22Rv1 (cell line): ENCODE measurements around the gene RNF213.

Source experiments
- H3K27ac ChIP-seq: fragments of 450-650 bp; 2 replicates; pipeline ENCODE4 v1.5.1; 2017
- ZFX ChIP-seq: fragments of 450-650 bp; IDR thresholded peaks from 2 replicates; pipeline ENCODE4 v1.6.1; 2017; ENCODE audit warnings: antibody characterized with exemption, borderline replicate concordance
- TF ChIP-seq, protein P1 (sequence below): fragments of 450-650 bp; IDR thresholded peaks from 2 replicates; pipeline ENCODE4 v1.5.1; 2017; ENCODE audit warnings: mild to moderate bottlenecking

RNF213 gene

DNA sequence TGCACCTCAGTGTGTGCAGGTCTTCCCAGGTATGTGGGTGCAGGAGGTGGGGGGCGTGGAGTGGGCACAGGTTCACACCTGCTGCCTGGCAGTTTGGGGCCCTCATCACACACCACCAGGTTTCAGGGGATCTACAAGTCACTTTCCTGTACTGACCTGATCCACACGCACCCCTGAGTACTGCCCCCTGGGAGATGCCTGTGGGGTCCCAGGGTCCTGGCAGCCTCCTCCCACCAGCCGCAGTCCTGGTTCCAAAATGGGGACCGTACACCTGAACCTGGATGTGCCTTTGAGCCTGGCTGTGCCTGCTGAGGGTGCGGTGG lies 25.9 kb downstream of the RNF213 start:
- TF ChIP-seq, protein P1, sequence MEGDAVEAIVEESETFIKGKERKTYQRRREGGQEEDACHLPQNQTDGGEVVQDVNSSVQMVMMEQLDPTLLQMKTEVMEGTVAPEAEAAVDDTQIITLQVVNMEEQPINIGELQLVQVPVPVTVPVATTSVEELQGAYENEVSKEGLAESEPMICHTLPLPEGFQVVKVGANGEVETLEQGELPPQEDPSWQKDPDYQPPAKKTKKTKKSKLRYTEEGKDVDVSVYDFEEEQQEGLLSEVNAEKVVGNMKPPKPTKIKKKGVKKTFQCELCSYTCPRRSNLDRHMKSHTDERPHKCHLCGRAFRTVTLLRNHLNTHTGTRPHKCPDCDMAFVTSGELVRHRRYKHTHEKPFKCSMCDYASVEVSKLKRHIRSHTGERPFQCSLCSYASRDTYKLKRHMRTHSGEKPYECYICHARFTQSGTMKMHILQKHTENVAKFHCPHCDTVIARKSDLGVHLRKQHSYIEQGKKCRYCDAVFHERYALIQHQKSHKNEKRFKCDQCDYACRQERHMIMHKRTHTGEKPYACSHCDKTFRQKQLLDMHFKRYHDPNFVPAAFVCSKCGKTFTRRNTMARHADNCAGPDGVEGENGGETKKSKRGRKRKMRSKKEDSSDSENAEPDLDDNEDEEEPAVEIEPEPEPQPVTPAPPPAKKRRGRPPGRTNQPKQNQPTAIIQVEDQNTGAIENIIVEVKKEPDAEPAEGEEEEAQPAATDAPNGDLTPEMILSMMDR: no peak
- TF ChIP-seq ZFX: no peak
- no peak overlapping the region for H3K27ac ChIP-seq

DNA sequence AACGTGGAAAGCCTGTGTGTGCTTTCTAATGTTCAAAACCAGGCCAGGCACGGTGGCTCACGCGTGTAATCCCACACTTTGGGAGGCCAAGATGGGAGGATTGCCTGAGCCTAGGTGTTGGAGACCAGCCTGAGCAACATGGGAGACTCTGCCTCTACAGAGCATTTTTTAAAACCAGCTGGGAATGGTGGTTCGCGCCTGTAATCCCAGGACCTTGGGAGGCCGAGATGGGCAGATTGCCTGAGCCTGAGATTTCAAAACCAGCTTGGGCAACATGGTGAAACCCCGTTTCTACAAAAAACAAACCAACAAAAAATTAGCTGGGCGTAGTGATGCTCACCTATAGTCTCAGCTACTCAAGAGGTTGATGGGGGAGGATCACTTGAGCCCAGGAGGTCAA lies 26.4 kb downstream of the RNF213 start:
- TF ChIP-seq ZFX: no peak
- TF ChIP-seq, protein P1: no peak

DNA sequence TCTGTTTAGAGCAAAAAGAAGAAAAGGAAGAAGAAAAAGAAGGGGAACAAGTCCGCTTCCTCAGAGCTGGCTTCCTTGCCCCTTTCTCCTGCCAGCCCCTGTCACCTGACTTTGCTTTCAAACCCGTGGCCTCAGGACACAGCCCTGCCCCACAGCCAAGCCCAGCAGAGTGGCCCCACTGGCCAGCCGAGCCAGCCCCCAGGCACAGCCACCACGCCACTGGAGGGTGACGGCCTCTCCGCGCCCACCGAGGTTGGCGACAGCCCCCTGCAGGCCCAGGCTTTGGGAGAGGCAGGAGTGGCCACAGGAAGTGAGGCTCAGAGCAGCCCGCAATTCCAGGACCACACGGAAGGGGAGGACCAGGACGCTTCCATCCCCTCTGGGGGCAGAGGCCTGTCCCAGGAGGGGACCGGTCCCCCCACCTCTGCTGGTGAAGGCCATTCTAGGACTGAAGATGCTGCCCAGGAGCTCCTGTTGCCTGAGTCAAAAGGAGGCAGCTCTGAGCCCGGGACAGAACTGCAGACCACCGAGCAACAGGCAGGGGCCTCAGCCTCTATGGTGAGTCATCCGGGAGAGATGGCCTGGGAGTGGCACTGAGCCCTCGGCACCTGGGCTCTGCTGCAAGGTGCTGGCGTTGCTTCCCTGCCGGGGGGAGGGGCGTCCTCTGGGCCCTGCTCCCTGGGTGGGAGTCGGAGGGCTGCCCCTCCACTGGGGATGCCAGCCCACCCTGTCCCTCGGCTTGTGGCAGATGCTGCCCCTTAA lies 27.3 kb downstream of the RNF213 start:
- TF ChIP-seq ZFX: no peak
- TF ChIP-seq, protein P1: no peak

More for the DNA sequence above, 26.4 kb downstream of the RNF213 start:
- no peak overlapping the region for H3K27ac ChIP-seq

DNA sequence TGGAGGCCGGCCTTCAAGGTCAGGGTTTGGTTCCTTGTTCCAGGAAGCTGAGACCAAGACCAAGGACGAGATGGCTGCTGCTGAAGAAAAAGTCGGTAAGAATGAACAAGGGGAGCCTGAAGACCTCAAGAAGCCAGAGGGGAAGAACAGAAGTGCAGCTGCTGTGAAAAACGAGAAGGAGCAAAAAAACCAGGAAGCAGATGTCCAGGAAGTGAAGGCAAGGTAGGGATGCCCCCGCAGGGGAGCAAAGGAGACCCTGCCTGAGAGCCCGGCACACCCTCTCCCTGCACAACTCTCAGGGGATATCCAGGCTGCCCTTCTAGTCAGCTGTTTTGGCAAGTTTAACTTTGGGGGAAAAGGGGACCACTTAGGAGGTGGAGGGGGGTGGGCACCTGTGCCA lies 29.0 kb downstream of the RNF213 start:
- TF ChIP-seq, protein P1: no peak
- no peak for TF ChIP-seq ZFX
- no peak overlapping the region for H3K27ac ChIP-seq

More for the DNA sequence above, 27.3 kb downstream of the RNF213 start:
- no peak overlapping the region for H3K27ac ChIP-seq

DNA sequence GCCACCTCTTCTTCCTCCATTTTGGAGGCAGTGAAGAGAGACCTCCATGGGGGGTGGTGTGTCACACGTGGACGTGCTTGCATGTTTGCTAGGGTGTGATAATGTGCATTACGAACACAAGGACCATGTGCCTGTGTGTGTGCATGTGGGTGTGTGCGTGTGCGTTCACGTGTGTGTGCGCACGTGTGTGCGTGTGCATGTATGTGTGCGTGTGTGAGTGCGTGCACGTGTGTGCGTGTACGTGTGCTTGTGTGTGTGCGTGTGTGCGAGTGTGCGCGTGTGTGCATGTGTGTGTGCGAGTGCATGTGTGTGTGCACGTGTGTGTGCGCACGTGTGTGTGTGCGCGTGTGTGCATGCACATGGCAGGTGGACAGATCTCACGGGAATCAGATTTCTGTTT lies 29.5 kb downstream of the RNF213 start:
- H3K27ac ChIP-seq: no peak overlapping the region
- TF ChIP-seq, protein P1: no peak
- no peak for TF ChIP-seq ZFX

DNA sequence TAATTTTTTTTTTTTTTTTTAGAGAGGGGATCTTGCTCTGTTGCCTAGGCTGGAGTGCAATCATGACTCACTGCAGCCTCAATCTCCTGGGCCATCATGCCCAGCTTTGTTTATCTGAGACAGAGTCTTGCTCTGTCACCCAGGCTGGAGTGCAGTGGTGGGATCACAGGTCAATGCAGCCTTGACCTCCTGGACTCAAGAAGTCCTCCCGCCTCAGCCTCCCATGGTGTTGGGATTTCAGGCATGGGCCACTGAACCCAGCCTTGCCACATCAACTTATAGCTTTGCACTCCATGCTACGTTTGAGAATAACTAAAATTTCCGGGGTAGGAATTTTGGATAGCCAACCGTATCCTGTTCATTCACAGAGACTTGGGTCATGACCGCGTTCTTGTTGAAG lies 30.6 kb downstream of the RNF213 start:
- no peak overlapping the region for H3K27ac ChIP-seq
- TF ChIP-seq, protein P1: no peak
- TF ChIP-seq ZFX: no peak

DNA sequence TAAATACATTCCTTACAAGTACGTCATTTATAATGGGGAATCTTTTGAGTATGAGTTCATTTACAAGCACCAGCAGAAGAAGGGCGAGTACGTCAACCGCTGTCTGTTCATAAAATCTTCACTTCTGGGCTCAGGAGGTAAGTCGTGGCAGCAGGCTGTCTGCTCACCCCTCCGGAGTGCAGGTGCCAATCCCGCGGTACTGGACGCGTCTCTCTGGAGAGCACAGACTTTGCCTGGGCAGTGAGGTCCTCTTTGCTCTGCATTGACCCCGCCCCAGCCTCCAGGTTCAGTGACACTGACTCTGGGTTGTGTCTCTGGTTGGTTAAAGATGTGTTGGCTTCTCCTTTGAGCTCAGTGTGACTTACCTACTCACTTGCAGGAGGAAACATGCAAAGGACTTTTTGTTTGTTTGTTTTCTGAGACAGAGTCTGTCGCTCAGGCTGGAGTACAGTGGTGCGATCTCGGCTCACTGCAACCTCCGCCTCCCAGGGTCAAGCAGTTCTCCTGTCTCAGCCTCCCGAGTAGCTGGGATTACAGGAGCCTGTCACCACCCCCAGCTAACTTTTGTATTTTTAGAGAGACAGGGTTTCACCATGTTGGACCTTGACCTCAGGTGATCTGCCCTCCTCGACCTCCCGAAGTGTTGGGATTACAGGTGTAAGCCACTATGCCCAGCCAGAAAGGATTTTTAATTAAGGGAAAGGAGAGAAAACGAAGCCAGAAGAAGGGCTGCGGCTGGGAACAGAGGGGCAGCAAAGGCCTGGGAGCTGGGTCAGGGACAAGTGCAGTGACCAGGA lies 31.2 kb downstream of the RNF213 start:
- H3K27ac ChIP-seq: no peak overlapping the region
- no peak for TF ChIP-seq ZFX
- TF ChIP-seq, protein P1: no peak
